ENCODE data around the gene PDZD2.

The PDZD2 gene

DNA sequence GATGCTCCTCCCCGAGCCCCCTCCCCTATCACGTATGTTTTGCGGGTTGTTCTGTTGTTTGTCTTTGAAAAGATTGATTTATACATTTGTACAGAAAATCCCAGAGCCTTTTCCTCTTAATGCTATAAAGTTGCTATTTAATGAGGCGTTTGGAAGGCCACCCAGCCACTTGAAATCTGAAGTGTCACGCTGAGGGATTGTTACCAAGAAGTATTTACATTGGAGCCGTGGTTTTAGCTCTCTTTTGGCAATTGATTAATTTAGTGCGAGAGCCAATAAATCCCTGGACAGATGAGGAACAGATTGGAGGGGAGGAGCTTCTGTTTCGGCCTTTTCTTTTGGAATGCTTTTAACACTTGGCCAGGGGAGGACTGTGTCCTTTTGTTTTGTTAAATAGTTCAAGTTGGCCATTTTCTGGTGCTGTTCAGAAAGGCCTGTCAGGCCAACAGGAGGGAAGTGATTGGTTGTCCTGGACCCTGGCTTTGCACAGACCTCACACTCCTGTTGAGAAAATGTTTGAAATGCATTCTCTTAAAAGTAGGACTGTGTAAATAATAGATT, 250.2 kb downstream of the PDZD2 start:
- no peaks in the 10 kb centered on the region for H3K36me3 ChIP-seq (replicated peaks)
- DNase-seq: no peak
- no peaks in the 10 kb centered on the region for H3K27me3 ChIP-seq (replicated peaks)
- in situ Hi-C loops (cut with HindIII; ENCODE audit: low pct_ligation_motif_present, low sequenced_read_pairs): no loop called here
- H3K27ac ChIP-seq: no peak overlapping the region
- TF ChIP-seq, protein P1, sequence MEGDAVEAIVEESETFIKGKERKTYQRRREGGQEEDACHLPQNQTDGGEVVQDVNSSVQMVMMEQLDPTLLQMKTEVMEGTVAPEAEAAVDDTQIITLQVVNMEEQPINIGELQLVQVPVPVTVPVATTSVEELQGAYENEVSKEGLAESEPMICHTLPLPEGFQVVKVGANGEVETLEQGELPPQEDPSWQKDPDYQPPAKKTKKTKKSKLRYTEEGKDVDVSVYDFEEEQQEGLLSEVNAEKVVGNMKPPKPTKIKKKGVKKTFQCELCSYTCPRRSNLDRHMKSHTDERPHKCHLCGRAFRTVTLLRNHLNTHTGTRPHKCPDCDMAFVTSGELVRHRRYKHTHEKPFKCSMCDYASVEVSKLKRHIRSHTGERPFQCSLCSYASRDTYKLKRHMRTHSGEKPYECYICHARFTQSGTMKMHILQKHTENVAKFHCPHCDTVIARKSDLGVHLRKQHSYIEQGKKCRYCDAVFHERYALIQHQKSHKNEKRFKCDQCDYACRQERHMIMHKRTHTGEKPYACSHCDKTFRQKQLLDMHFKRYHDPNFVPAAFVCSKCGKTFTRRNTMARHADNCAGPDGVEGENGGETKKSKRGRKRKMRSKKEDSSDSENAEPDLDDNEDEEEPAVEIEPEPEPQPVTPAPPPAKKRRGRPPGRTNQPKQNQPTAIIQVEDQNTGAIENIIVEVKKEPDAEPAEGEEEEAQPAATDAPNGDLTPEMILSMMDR (IDR thresholded peaks at IDR 0.05; ENCODE audit: low read depth, low read length, missing control alignments): no peak
- no peak overlapping the region for H3K4me3 ChIP-seq (ENCODE audit: low read depth, low read length)

DNA sequence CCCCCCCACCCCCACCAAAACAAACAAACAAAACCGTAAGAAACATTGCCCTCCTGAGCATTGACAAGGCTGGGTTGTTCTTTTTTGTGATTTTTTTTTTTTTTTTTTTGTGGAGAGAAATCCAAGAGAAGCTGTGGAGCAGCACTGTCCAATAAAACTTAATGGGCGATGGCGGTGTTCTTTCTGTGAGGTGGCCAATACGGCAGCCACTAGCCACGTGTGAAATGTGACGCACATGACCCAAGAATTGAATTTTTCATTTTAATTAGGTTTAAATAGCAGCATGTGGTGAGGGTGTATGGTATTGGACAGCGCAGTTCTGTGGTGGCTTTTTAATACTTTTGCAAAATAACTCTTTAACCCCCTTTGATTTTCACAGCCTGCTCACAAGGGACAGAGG, 251.1 kb downstream of the PDZD2 start:
- Histone ChIP-seq H3K27ac (no peak overlapping the region), H3K27me3 (replicated peaks) (no peaks in the 10 kb centered on the region), H3K4me3 (ENCODE audit: low read depth, low read length) (no peak overlapping the region), H3K36me3 (replicated peaks) (no peaks in the 10 kb centered on the region)
- no peak for DNase-seq
- in situ Hi-C loops (cut with HindIII; ENCODE audit: low pct_ligation_motif_present, low sequenced_read_pairs): no loop called here
- TF ChIP-seq, protein P1 (IDR thresholded peaks at IDR 0.05; ENCODE audit: low read depth, low read length, missing control alignments): no peak

DNA sequence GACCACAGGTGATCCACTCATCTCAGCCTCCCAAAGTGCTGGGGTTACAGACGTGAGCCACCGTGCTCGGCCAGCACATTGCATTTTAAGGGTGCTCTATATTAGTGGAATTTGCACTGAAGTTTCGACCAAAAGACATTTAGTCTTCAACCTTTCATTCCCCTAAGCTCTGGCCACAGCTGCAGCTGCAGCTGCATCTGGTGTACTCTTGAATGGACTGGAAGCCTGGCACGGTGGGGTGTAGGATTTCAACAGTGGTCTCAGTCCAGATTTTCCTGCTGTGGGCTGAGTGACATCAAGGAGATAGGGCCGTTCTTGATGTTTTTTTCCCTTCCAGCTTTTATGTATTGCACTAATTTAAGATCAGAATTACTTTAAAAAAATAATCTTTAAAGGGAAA, 255.2 kb downstream of the PDZD2 start:
- Histone ChIP-seq H3K27ac (no peak overlapping the region), H3K4me3 (ENCODE audit: low read depth, low read length) (no peak overlapping the region), H3K27me3 (replicated peaks) (no peaks in the 10 kb centered on the region), H3K36me3 (replicated peaks) (no peaks in the 10 kb centered on the region)
- TF ChIP-seq, protein P1 (IDR thresholded peaks at IDR 0.05; ENCODE audit: low read depth, low read length, missing control alignments): no peak
- in situ Hi-C loops (cut with HindIII; ENCODE audit: low pct_ligation_motif_present, low sequenced_read_pairs): no loop called here
- DNase-seq: no peak

DNA sequence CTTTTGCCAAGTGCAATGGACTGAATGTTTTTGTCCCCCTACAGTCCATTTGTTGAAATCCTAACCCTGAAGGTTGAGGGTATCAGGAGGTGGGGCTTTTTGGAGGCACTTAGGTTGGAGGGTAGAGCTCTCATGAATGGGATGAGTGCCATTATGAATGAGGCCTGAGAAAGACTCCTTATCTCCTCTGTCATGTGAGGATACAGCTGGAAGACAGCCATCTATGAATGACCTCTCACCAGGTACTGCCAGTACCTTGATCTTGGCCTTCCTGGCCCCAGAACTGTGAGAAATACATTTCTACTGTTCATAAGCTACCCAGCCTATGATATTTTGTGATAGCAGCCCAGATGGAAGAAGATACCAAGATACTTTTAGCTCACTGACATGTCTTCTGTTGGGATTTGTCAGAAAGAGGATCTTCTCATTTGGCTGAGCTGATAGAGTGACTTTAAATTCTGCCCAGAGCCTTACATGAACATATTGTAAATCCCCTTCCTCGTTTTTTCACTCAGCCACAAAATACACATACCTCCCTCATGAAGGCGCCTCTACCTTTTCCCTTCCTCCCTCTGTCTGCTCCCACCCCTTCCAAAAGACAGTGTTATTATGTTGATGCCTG, 256.4 kb downstream of the PDZD2 start:
- in situ Hi-C loops (cut with HindIII; ENCODE audit: low pct_ligation_motif_present, low sequenced_read_pairs): no loop called here
- no peak overlapping the region for H3K4me3 ChIP-seq (ENCODE audit: low read depth, low read length)
- H3K27me3 ChIP-seq (replicated peaks): no peaks in the 10 kb centered on the region
- TF ChIP-seq, protein P1 (IDR thresholded peaks at IDR 0.05; ENCODE audit: low read depth, low read length, missing control alignments): no peak
- H3K27ac ChIP-seq: no peak overlapping the region
- no peaks in the 10 kb centered on the region for H3K36me3 ChIP-seq (replicated peaks)
- DNase-seq: no peak

DNA sequence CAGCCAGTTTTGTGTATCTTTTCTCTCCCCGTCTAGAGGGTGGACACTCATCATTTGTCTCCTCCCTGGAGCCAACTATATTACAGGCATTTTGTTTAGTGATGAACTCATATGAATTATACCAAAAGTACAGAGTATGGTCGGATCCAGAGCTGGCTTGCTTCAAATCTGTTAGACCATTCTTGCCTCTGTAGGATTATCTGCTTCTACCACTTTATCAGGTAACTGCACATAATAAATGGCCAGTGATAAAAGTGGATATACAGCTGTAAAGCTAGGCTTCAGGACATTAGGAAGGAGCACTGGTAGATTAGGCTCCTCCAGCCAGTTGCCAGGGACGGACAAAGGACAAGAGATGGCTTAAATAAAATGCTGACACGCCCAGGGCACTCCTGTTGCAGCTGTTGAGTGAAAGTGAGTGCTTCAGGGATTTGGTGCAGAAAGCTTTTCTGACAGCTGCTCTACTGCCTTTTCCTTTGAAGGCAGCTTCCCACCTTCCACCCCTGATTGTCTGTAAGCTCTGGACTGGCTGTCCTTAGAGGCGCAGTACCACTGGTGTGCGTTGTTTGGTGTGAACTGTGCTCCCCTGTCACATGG, 259.2 kb downstream of the PDZD2 start:
- in situ Hi-C loops (cut with HindIII; ENCODE audit: low pct_ligation_motif_present, low sequenced_read_pairs): no loop called here
- Histone ChIP-seq H3K27me3 (replicated peaks) (no peaks in the 10 kb centered on the region), H3K27ac (no peak overlapping the region), H3K36me3 (replicated peaks) (no peaks in the 10 kb centered on the region), H3K4me3 (ENCODE audit: low read depth, low read length) (no peak overlapping the region)
- no peak for DNase-seq
- TF ChIP-seq, protein P1 (IDR thresholded peaks at IDR 0.05; ENCODE audit: low read depth, low read length, missing control alignments): no peak

All from brain microvascular endothelial cell (primary cell).